ENCODE measurements around the gene RB1. TPM values are rescaled to one million over a fixed set of nuclear protein-coding genes. Genes with fewer than 3 reads are reported as not detected.

RB1 gene
- total RNA-seq, 1 experiment from 2014 or later, result 18.8 TPM

GRCh38 chr13:48264058-48264457 is 39.5 kb upstream of the RB1 start:
- no peak overlapping the region for H3K27ac Mint-ChIP-seq
- H3K4me3 Mint-ChIP-seq, result no peak overlapping the region
- TF ChIP-seq ZNF416 (CRISPR knock-in tag; IDR thresholded peaks at IDR 0.05), result no peak
- no peak for TF ChIP-seq SP1 (CRISPR knock-in tag; conservative IDR thresholded peaks at IDR 0.05)
- no peak for TF ChIP-seq PRRX2 (CRISPR knock-in tag; IDR thresholded peaks at IDR 0.05)
- TF ChIP-seq EMX1 (CRISPR knock-in tag; IDR thresholded peaks at IDR 0.05), result no peak
- no peak for TF ChIP-seq HMGA2 (CRISPR knock-in tag; IDR thresholded peaks at IDR 0.05)
- TF ChIP-seq TEAD4 (CRISPR knock-in tag; IDR thresholded peaks at IDR 0.05), result no peak
- TF ChIP-seq, protein P1, sequence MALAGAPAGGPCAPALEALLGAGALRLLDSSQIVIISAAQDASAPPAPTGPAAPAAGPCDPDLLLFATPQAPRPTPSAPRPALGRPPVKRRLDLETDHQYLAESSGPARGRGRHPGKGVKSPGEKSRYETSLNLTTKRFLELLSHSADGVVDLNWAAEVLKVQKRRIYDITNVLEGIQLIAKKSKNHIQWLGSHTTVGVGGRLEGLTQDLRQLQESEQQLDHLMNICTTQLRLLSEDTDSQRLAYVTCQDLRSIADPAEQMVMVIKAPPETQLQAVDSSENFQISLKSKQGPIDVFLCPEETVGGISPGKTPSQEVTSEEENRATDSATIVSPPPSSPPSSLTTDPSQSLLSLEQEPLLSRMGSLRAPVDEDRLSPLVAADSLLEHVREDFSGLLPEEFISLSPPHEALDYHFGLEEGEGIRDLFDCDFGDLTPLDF (CRISPR knock-in tag; IDR thresholded peaks at IDR 0.05), result no peak
- TF ChIP-seq NR2C2 (CRISPR knock-in tag; IDR thresholded peaks at IDR 0.05), result no peak
- TF ChIP-seq, protein P2, sequence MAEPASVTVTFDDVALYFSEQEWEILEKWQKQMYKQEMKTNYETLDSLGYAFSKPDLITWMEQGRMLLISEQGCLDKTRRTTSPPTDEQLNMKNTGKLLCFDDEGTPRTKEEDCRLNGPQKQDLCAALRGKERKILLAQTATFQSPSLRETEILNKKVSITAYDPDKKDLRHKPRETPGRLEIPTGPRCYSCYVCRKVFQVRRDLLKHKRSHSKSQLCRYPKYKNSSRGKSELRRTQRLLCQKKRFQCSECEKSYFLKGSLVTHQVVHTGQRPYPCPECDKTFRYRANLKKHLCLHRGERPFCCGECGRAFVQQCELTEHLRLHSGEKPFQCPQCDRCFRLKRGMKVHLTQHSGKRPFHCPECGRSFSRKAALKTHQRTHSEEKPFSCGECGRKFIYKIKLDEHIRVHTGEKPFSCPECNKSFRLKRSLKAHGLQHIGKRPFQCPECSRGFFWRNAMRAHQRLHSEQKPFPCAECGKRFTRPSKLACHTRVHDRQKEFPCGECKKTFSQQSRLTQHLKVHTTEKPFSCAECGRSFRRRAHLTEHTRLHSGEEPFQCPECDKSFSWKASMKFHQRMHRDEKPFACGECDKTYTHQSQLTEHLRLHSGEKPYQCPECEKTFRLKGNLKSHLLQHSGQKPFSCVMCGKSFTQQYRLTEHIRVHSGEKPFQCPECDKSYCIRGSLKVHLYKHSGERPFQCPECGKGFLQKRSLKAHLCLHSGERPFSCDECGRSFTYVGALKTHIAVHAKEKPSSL (CRISPR knock-in tag; conservative IDR thresholded peaks at IDR 0.05), result no peak
- TF ChIP-seq KAT7 (CRISPR knock-in tag; IDR thresholded peaks at IDR 0.05; ENCODE audit: borderline replicate concordance), result no peak
- TF ChIP-seq FOXP1 (CRISPR knock-in tag; IDR thresholded peaks at IDR 0.05; ENCODE audit: borderline replicate concordance), result no peak
- no peak for TF ChIP-seq ZNF232 (CRISPR knock-in tag; IDR thresholded peaks at IDR 0.05)
- TF ChIP-seq RORB (CRISPR knock-in tag; IDR thresholded peaks at IDR 0.05), result no peak
- TF ChIP-seq ZNF219 (CRISPR knock-in tag; IDR thresholded peaks at IDR 0.05; ENCODE audit: borderline replicate concordance), result no peak

DNA sequence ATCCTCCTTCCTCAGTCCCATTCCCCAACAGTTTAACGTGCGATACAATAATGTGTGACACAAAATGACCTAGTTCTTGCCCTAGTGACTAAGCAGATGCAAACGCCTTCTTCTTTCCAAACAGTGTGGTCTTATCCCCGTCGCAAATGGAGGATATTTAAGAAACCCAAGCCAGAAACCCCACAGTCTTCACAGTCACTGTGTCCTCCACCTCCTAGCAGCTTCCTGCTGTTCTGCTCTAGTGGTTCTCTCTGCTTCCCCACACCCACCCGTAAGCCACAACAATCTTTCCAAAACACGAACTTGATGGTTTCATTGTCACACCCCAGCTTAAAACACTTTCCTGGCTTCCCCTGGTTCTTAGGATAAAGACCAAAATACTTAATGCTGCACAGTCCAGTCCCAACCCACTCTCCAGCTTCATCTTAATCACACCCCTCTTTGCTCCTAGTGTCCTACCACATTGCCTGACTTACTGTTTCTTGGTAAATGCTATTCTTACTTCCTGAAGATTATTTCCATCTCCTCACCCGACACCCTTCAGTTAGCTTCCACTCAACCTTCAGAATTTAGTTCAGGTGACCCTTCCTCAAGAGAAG is 38.2 kb upstream of the RB1 start:
- H3K27ac Mint-ChIP-seq, result peak overlapping the region; percentile 27
- CTCF ChIA-PET, result no interaction called here

More at GRCh38 chr13:48264058-48264457, 39.5 kb upstream of the RB1 start:
- DNase-seq (ENCODE audit: low spot score) (no peak), ATAC-seq (no peak)
- ChIA-PET CTCF (interaction anchor here (0.7 kb wide), 1 partner anchor 137 kb away, joined by 3 read pairs; no protein-coding TSS in a partner anchor), POLR2A (no interaction called here)
- Mint-ChIP-seq H3K4me1 (peaks cover 17% of the 10 kb centered on the region), H3K36me3 (peaks cover 33% of the 10 kb centered on the region), H3K9me3 (no peaks in the 10 kb centered on the region), H3K27me3 (ENCODE audit: low read depth) (no peaks in the 10 kb centered on the region)

More for the DNA sequence above, 38.2 kb upstream of the RB1 start:
- ATAC-seq, result no peak
- Mint-ChIP-seq H3K4me1 (peaks cover 17% of the 10 kb centered on the region), H3K27me3 (ENCODE audit: low read depth) (no peaks in the 10 kb centered on the region), H3K9me3 (no peaks in the 10 kb centered on the region), H3K4me3 (no peak overlapping the region), H3K36me3 (peaks cover 22% of the 10 kb centered on the region)
- DNase-seq (ENCODE audit: low spot score), result no peak
- POLR2A ChIA-PET, result no interaction called here
- TF ChIP-seq, protein P1 (CRISPR knock-in tag; IDR thresholded peaks at IDR 0.05), result no peak
- TF ChIP-seq NFATC4 (CRISPR knock-in tag; IDR thresholded peaks at IDR 0.05) (no peak), ZNF396 (CRISPR knock-in tag; IDR thresholded peaks at IDR 0.05; ENCODE audit: borderline replicate concordance) (no peak), ZNF416 (CRISPR knock-in tag; IDR thresholded peaks at IDR 0.05) (no peak)
- TF ChIP-seq, protein P3, sequence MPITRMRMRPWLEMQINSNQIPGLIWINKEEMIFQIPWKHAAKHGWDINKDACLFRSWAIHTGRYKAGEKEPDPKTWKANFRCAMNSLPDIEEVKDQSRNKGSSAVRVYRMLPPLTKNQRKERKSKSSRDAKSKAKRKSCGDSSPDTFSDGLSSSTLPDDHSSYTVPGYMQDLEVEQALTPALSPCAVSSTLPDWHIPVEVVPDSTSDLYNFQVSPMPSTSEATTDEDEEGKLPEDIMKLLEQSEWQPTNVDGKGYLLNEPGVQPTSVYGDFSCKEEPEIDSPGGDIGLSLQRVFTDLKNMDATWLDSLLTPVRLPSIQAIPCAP (CRISPR knock-in tag; IDR thresholded peaks at IDR 0.05), result no peak
- TF ChIP-seq, protein P4, sequence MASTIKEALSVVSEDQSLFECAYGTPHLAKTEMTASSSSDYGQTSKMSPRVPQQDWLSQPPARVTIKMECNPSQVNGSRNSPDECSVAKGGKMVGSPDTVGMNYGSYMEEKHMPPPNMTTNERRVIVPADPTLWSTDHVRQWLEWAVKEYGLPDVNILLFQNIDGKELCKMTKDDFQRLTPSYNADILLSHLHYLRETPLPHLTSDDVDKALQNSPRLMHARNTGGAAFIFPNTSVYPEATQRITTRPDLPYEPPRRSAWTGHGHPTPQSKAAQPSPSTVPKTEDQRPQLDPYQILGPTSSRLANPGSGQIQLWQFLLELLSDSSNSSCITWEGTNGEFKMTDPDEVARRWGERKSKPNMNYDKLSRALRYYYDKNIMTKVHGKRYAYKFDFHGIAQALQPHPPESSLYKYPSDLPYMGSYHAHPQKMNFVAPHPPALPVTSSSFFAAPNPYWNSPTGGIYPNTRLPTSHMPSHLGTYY (CRISPR knock-in tag; IDR thresholded peaks at IDR 0.05), result no peak
